ENCODE data around the gene NANOS3. TPM values are rescaled to one million over a fixed set of nuclear protein-coding genes. Genes with fewer than 3 reads are reported as not detected.

Gene NANOS3
- total and polyA plus RNA-seq, 2 experiments from 2014 or later, result not detected

GRCh38 chr19:13830114-13830740 lies 46.7 kb upstream of the NANOS3 start:
- Histone ChIP-seq H2AFZ (no peak overlapping the region), H3K27ac (ENCODE audit: low read depth) (no peak overlapping the region), H3K9me2 (ENCODE audit: insufficient read depth) (no peaks in the 10 kb centered on the region), H3F3A (replicated peaks; ENCODE audit: low read depth) (peaks cover 23% of the 10 kb centered on the region; the same call in 1 of the 2 replicates), H3K36me3 (ENCODE audit: insufficient read depth) (peaks cover 3% of the 10 kb centered on the region; the same call in 1 of the 2 replicates), H3K4me3 (no peak overlapping the region), H3K4me2 (no peak overlapping the region), H3K4me1 (ENCODE audit: insufficient read depth) (peaks cover 14% of the 10 kb centered on the region; the same call in 1 of the 2 replicates), H4K20me1 (replicated peaks; ENCODE audit: insufficient read depth) (peaks cover 4% of the 10 kb centered on the region), H3K79me2 (replicated peaks; ENCODE audit: insufficient read depth) (no peaks in the 10 kb centered on the region), H3K27me3 (ENCODE audit: insufficient read depth) (no peaks in the 10 kb centered on the region)
- ATAC-seq (no peak), DNase-seq (ENCODE audit: low spot score) (no peak)
- Mint-ChIP-seq H3K4me1 (peaks cover 25% of the 10 kb centered on the region), H3K27ac (no peak overlapping the region), H3K27me3 (ENCODE audit: insufficient read depth, low read depth, poor library complexity) (peaks cover 16% of the 10 kb centered on the region), H3K9me3 (no peaks in the 10 kb centered on the region; the same call in 2 of the 3 replicates), H3K36me3 (ENCODE audit: low read depth) (peaks cover 46% of the 10 kb centered on the region), H3K4me3 (no peak overlapping the region)
- TF ChIP-seq EZH2 (IDR thresholded peaks at IDR 0.05; ENCODE audit: low read depth, unreplicated experiment) (no peak), ZNF331 (CRISPR knock-in tag; IDR thresholded peaks at IDR 0.05; ENCODE audit: low read depth) (no peak)

- ATAC-seq (no peak), DNase-seq (ENCODE audit: low spot score) (no peak)
- H3K27ac ChIP-seq (ENCODE audit: low read depth), result no peak overlapping the region
- H3K4me2 ChIP-seq, result no peak overlapping the region
- no peak overlapping the region for H2AFZ ChIP-seq
- H4K20me1 ChIP-seq (replicated peaks; ENCODE audit: insufficient read depth), result peaks cover 4% of the 10 kb centered on the region
- no peaks in the 10 kb centered on the region for H3K79me2 ChIP-seq (replicated peaks; ENCODE audit: insufficient read depth)
- Mint-ChIP-seq H3K27me3 (ENCODE audit: insufficient read depth, low read depth, poor library complexity) (peaks cover 13% of the 10 kb centered on the region), H3K27ac (no peak overlapping the region), H3K36me3 (ENCODE audit: low read depth) (peaks cover 42% of the 10 kb centered on the region), H3K4me1 (peaks cover 22% of the 10 kb centered on the region), H3K9me3 (no peaks in the 10 kb centered on the region; the same call in 2 of the 3 replicates), H3K4me3 (no peak overlapping the region)
- H3K36me3 ChIP-seq (ENCODE audit: insufficient read depth), result peaks cover 3% of the 10 kb centered on the region; the same call in 1 of the 2 replicates
- no peak overlapping the region for H3K4me3 ChIP-seq
- no peaks in the 10 kb centered on the region for H3K27me3 ChIP-seq (ENCODE audit: insufficient read depth)
- no peaks in the 10 kb centered on the region for H3K9me2 ChIP-seq (ENCODE audit: insufficient read depth)
- H3K4me1 ChIP-seq (ENCODE audit: insufficient read depth), result peaks cover 14% of the 10 kb centered on the region; the same call in 1 of the 2 replicates
- peaks cover 20% of the 10 kb centered on the region; the same call in 1 of the 2 replicates for H3F3A ChIP-seq (replicated peaks; ENCODE audit: low read depth)
- no peak for TF ChIP-seq NANOG (IDR thresholded peaks at IDR 0.05; ENCODE audit: borderline replicate concordance)
- no peak for TF ChIP-seq STAT1 (IDR thresholded peaks at IDR 0.05; ENCODE audit: unreplicated experiment)
- no peak for TF ChIP-seq EZH2phosphoT487 (IDR thresholded peaks at IDR 0.05; ENCODE audit: unreplicated experiment)
- TF ChIP-seq ETS1 (IDR thresholded peaks at IDR 0.05), result no peak
- no peak for TF ChIP-seq ZNF331 (CRISPR knock-in tag; IDR thresholded peaks at IDR 0.05; ENCODE audit: low read depth)
- TF ChIP-seq ZNF462 (CRISPR knock-in tag; IDR thresholded peaks at IDR 0.05), result no peak
- TF ChIP-seq, protein P1, sequence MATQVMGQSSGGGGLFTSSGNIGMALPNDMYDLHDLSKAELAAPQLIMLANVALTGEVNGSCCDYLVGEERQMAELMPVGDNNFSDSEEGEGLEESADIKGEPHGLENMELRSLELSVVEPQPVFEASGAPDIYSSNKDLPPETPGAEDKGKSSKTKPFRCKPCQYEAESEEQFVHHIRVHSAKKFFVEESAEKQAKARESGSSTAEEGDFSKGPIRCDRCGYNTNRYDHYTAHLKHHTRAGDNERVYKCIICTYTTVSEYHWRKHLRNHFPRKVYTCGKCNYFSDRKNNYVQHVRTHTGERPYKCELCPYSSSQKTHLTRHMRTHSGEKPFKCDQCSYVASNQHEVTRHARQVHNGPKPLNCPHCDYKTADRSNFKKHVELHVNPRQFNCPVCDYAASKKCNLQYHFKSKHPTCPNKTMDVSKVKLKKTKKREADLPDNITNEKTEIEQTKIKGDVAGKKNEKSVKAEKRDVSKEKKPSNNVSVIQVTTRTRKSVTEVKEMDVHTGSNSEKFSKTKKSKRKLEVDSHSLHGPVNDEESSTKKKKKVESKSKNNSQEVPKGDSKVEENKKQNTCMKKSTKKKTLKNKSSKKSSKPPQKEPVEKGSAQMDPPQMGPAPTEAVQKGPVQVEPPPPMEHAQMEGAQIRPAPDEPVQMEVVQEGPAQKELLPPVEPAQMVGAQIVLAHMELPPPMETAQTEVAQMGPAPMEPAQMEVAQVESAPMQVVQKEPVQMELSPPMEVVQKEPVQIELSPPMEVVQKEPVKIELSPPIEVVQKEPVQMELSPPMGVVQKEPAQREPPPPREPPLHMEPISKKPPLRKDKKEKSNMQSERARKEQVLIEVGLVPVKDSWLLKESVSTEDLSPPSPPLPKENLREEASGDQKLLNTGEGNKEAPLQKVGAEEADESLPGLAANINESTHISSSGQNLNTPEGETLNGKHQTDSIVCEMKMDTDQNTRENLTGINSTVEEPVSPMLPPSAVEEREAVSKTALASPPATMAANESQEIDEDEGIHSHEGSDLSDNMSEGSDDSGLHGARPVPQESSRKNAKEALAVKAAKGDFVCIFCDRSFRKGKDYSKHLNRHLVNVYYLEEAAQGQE (IDR thresholded peaks at IDR 0.05; ENCODE audit: unreplicated experiment), result no peak
Observed at GRCh38 chr19:13830741-13831536, 46.0 kb upstream of the NANOS3 start.

Measured in GM23338 (cell line).